GM19397 (cell line): ENCODE measurements around the gene SMARCC2.

ENCODE experiments used
- ATAC-seq: cut with Tn5 transposase; IDR thresholded peaks from one replicate; pipeline ENCODE4 v1.9.1; 2021; ENCODE audit warnings: mild to moderate bottlenecking, moderate library complexity; ENCODE audit not compliant: unreplicated experiment

SMARCC2 gene

GRCh38 chr12:56189099-56189917 lies at the start of gene SMARCC2:
Gene SMARCC2, minus strand, starts transcription at chr12:56189483. Its CDS starts 22 bp downstream, at chr12:56189461.
- ATAC-seq: peak; percentile 83

DNA sequence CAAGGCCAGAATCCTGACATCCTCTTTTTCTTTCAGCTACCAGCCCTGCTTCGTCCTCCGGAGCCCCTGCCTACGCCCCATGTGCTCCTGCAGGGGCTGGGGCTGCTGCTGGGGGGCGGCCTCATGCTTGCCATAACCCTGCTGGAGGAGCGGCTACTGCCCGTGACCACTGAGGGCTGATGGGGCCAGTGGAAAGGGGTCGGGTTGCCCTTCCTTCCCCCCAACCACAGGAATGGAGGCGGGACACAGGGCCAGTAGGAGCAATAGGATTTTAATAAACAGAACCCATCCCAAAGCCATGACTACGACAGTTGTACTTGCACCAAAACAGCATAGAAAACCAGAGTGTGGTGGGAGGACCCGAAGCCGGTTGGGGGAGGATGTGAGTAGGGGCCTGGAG lies 48.3 kb upstream of the SMARCC2 start:
- no peak for ATAC-seq

GRCh38 chr12:56236985-56237384 lies 47.7 kb upstream of the SMARCC2 start:
- no peak for ATAC-seq

- no peak for ATAC-seq
These were observed 46.8 kb upstream of the SMARCC2 start for GRCh38 chr12:56236091-56236490.

- no peak for ATAC-seq
These were observed 45.6 kb upstream of the SMARCC2 start for GRCh38 chr12:56234746-56235436.

GRCh38 chr12:56231184-56231582 lies 41.9 kb upstream of the SMARCC2 start:
- no peak for ATAC-seq

- ATAC-seq: no peak
These were observed 41.3 kb upstream of the SMARCC2 start for GRCh38 chr12:56230432-56231183.

DNA sequence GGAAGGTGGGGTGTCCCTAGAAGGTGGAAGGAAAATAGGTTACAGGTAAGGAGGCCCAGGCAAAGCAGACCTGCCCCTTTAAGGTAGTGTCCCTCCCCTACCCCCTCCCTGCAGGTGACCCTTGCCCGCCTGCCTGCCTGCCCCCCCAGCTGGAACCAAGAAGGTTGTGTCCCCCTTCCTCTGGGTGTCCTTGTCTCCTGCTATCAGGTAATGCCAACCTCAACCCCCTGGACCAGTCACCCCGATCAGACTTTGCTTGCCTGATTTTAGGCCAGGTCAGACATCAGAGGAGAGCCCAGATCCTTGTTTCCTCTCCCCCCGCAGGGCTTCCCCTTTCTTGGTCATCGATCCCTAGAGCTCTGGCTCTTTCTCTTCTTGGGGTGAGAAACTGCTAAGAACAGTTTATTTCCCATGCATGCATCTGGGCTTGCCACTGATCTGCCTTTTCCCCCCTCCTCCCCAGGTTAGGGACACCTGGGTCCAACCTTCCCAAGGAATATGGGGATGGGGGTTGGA lies 40.7 kb upstream of the SMARCC2 start, which contains the start of gene SLC39A5:
Gene SLC39A5 (plus strand): TSS at position 136 of the 516 bp plus-strand sequence. CDS start 1,224 bp downstream, outside the sequence.
- ATAC-seq: no peak

DNA sequence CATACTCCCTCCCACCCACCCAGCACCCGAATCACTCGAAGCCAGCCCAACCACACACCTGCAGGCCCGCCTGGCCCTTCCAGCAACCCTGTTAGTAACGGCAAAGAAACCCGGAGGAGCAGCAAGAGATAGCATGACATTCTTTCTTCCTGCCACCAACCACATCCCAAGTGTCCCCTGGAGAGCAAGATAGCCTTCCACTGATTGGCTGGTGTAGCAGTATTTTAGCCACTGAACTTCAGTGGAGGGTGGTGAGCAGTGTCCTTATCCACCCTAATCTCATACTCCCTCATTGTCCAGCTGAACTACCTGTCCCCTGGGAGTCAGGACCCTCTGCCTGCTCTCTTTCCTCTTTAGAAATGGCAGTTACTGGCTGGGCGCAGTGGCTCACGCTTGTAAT lies 39.8 kb upstream of the SMARCC2 start:
- ATAC-seq: no peak

- ATAC-seq: no peak
These were observed 35.7 kb upstream of the SMARCC2 start for GRCh38 chr12:56224954-56225353.

GRCh38 chr12:56224102-56224701 lies 34.9 kb upstream of the SMARCC2 start, which contains the start of gene NABP2:
Gene NABP2, plus strand, starts transcription at chr12:56224342. Its CDS starts 515 bp downstream, at chr12:56224857.
- peak; percentile 75 for ATAC-seq

- ATAC-seq: no peak
These were observed 34.4 kb upstream of the SMARCC2 start for GRCh38 chr12:56223571-56224101.

DNA sequence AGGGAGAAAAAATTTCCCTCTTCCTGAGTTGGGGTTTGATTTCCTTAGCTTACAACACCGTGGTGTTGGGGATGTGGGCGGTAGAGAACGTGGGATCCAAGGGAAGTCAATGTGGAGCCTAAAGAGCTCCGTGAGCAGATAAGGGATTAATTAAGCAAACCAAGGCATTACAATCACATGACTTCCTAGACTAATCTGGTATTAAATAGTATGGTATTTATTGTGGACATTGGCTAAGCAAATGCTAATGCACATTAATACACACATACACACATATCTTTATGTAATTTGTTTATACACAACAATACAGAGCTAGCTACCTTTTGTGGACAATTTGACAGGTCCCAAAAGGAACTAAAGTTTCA lies 33.2 kb upstream of the SMARCC2 start:
- ATAC-seq: no peak

DNA sequence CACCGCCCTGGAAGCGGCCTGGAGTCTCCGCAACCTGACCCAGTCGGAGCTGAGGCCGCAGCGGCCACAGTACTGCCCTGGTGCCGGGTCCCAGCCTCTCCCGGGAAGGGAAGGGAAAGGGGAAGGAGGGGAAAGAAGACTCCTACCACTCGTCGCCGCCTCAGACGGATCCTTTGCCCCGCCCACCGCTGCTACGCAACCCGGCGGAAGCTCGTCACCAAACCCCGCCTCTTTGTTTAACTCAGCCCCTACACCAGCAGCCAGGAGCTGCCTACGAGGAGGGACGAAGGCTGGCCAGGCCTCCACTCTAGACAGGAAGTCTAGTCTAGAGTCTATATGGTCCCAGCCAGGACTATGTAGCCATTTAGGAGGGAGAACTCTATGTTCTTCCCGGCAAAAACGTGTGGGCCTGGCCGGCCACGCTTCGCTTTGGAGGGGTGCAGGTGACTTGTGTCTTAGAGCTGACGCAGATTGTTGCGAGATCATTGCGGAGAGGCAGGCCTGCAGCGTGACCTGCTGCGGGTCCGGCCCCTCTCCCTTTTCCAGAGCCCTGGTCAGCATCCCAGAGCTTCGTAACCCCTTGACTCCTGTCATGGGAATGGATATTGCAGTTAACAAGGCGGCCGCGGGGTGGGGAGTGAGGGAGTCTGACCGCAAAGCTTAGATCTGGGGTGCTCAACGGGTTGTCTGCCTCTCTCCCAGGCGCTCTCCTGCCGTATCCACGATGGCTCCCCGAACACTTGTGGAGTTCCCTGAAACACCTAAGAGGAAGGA lies 32.7 kb upstream of the SMARCC2 start, which contains the start of gene RNF41:
Gene RNF41 (minus strand): TSS at position 166 of the 774 bp plus-strand sequence. CDS start 7,875 bp downstream, outside the sequence.
- ATAC-seq: peak; percentile 81

GRCh38 chr12:56221232-56221756 lies 32.0 kb upstream of the SMARCC2 start:
- peak; percentile 34 for ATAC-seq

DNA sequence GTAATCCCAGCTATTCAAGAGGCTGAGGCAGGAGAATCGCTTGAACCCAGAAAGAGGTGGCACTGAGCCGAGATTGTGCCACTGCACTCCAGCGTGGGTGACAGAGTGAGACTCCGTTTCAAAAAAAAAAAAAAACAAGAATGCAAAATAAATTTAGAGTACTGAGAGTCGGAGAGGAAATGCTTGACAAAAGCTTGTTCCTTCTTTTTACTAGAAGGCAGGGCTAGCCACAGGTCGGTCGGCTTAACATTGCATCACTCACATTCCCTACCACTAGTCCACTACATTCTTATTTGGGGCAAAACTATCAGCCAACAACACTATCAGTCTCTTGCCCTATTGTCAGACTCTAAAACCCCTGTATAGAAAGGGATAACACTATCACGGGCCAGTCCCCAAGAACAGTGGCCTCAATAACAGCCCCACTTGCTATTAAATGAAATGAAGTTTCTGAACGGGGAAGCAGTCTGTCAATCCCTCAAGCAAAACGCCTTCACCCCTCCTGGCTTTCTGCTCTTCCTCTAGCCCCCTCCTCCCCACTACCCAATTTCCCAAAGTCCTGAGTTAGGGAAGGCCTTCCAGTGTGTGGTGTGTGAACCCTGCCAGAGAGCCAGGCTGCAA lies 31.4 kb upstream of the SMARCC2 start:
- no peak for ATAC-seq

DNA sequence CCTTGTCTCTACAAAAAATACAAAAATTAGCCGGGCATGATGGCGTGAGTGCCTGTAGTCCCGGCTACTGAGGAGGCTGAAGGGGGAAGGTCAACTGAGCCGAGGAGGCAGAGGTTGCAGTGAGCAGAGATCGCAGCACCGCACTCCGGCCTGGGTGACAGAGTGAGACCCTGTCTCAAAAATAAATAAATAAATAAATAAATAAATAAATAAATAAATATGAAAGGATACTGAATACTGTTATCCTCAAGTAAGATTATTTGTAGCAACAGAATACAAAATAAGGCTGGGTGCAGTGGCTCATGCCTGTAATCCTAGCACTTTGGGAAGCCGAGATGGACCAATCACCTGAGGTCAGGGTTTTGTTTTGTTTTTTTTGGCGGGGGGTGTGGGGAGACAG lies 30.6 kb upstream of the SMARCC2 start:
- no peak for ATAC-seq

DNA sequence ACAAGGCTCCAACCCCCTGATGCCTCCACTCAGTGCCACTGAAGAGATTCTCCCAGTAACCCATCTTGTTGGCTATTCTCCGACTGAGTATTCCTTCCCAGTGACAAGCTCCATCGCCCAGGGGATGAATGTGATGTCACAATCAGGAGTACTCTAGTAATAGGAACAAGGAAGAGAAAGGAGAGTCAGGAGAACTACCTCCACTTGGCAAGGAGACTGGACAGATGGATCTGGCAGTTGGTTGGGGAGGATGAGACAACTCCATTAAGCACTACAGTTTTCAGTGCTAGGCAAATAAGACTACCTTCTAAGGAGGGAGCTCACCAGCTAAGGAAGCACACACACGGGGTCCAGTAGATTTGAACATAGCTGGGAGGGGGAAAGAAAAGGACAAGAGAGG lies 27.2 kb upstream of the SMARCC2 start:
- ATAC-seq: no peak

- ATAC-seq: no peak
These were observed 24.6 kb upstream of the SMARCC2 start for GRCh38 chr12:56213878-56214277.
